Measurements from ENCODE around the gene KCNAB1. TPM values are rescaled to one million over a fixed set of nuclear protein-coding genes. Genes with fewer than 3 reads are reported as not detected.

The KCNAB1 gene
- total and polyA plus RNA-seq, 12 donors: 1.4 to 5.0 (median 2.5) TPM

DNA sequence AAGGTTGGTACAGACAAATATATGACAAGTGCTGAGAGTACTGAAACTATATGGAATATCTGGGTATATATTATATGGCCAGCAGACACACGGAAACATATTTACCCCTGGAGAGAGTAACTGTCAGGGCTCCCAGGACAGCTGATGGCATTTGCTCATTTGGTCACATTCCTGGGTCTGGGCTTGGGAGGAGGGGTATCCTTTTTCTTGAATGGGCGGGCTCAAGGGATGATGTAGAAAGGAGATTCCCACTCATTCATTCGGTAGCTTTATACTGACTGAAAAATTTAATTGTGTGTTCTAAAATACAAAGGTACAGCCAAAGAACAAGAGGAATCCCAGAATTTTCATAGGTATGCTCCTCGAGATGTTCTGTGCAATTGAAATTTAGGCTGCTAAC lies 131.0 kb downstream of the KCNAB1 start:
- ATAC-seq (no peak), DNase-seq (no peak)
- 79 to 82% methylated on average over 4 of the region's 4 CpGs for WGBS, 2 donors
- no peak overlapping the region for H3K4me3 ChIP-seq
- no peak overlapping the region for H3K27ac ChIP-seq
- no peaks in the 10 kb centered on the region for H3K9me3 ChIP-seq
- no peaks in the 10 kb centered on the region for H3K36me3 ChIP-seq
- peaks cover 0 to 6% (median 0%) of the 10 kb centered on the region in 7 donors for H3K27me3 ChIP-seq
- intact Hi-C loops (cut with DNase I): no loop called here
- TF ChIP-seq, protein P1, sequence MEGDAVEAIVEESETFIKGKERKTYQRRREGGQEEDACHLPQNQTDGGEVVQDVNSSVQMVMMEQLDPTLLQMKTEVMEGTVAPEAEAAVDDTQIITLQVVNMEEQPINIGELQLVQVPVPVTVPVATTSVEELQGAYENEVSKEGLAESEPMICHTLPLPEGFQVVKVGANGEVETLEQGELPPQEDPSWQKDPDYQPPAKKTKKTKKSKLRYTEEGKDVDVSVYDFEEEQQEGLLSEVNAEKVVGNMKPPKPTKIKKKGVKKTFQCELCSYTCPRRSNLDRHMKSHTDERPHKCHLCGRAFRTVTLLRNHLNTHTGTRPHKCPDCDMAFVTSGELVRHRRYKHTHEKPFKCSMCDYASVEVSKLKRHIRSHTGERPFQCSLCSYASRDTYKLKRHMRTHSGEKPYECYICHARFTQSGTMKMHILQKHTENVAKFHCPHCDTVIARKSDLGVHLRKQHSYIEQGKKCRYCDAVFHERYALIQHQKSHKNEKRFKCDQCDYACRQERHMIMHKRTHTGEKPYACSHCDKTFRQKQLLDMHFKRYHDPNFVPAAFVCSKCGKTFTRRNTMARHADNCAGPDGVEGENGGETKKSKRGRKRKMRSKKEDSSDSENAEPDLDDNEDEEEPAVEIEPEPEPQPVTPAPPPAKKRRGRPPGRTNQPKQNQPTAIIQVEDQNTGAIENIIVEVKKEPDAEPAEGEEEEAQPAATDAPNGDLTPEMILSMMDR (IDR thresholded peaks at IDR 0.05): no peak
- no peaks in the 10 kb centered on the region for H3K4me1 ChIP-seq

DNA sequence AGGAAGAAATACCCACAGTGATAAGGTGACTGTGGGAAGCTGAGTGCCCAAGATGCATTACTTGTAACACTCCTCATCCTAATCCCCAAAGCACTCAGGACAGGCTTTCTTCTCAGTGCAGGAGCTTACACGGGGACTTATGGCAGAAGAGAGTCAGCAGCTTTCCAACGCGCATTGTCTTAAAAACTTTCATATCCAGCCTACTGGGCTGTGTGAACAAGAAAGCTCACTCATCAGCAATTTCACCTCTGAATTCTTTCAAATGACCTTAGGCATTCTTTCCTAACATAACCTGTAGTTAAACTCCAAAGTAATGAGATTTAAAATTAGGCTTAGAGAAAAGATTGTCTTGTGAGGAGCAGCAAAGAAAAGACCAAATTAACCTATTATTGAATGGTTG lies 132.3 kb downstream of the KCNAB1 start:
- intact Hi-C loops (cut with DNase I): no loop called here
- H3K4me1 ChIP-seq: no peaks in the 10 kb centered on the region
- H3K36me3 ChIP-seq: no peaks in the 10 kb centered on the region
- 76 to 82% methylated on average over 3 of the region's 3 CpGs for WGBS, 2 donors
- H3K9me3 ChIP-seq: no peaks in the 10 kb centered on the region
- no peak overlapping the region for H3K4me3 ChIP-seq
- TF ChIP-seq, protein P1 (IDR thresholded peaks at IDR 0.05): no peak
- H3K27me3 ChIP-seq: peaks cover 0 to 6% (median 0%) of the 10 kb centered on the region in 7 donors
- DNase-seq: no peak
- ATAC-seq: no peak
- no peak overlapping the region for H3K27ac ChIP-seq

DNA sequence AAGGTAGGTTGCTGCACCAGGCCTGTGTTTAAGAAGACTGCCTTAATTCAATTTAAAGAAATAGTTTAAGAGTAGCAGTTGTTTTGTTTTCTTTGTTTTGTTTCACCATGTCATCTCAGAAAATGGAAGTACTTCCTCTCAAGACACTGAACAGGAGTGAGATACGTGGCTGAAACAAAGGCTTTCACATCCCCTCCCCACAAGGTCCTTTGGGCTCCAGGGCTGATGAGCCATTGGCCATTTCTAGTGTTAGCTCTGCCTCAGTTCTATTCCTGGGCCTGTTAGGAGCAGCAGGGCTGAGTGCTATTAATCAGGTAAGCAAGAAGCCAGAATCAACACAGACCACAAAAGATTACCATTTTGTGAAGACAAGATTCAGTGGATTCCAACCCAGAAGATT lies 132.8 kb downstream of the KCNAB1 start:
- H3K4me3 ChIP-seq: no peak overlapping the region
- H3K4me1 ChIP-seq: no peaks in the 10 kb centered on the region
- H3K27ac ChIP-seq: no peak overlapping the region
- H3K27me3 ChIP-seq: peaks cover 0 to 6% (median 0%) of the 10 kb centered on the region in 7 donors
- TF ChIP-seq, protein P1 (IDR thresholded peaks at IDR 0.05): no peak
- ATAC-seq: no peak
- intact Hi-C loops (cut with DNase I): no loop called here
- no peaks in the 10 kb centered on the region for H3K36me3 ChIP-seq
- DNase-seq: no peak
- no peaks in the 10 kb centered on the region for H3K9me3 ChIP-seq
- WGBS, 2 donors: 63 to 81% methylated on average over 1 of the region's 1 CpG

DNA sequence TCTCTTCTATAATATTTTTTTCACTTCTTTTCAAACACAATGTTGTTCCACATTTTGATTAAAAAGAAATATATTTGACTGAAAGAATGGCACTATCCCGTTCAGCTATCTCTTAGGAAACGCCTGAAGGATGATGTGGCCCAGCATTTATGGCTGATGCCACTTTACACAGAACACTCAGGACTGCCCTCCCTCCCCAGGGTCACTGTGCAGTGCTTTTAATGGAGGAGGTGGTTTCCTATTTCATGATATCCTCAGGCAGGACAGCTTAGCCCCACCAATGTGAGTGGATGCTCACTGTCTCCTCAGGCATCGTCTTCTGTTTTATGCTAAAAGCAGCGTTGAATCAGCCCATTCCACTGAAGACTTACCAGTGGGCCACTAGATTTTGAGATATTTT lies 135.9 kb downstream of the KCNAB1 start:
- intact Hi-C loops (cut with DNase I): no loop called here
- 77 to 78% methylated on average over 4 of the region's 4 CpGs for WGBS, 2 donors

More for the DNA sequence above, 135.9 kb downstream of the KCNAB1 start:
- no peak for DNase-seq
- H3K27me3 ChIP-seq: no peaks in the 10 kb centered on the region
- H3K4me1 ChIP-seq: no peaks in the 10 kb centered on the region
- H3K4me3 ChIP-seq: no peak overlapping the region
- H3K27ac ChIP-seq: no peak overlapping the region
- ATAC-seq: no peak
- no peaks in the 10 kb centered on the region for H3K9me3 ChIP-seq
- TF ChIP-seq, protein P1 (IDR thresholded peaks at IDR 0.05): no peak
- H3K36me3 ChIP-seq: no peaks in the 10 kb centered on the region
